HCT116 (cell line): ENCODE results near the gene CNKSR3. TPM values are rescaled to one million over a fixed set of nuclear protein-coding genes. Genes with fewer than 3 reads are reported as not detected.

Source experiments
- ATAC-seq: fragments of 200-7000 bp; cut with Tn5 transposase; 2 replicates; pipeline ENCODE4 v1.9.1; 2020; ENCODE audit warnings: mild to moderate bottlenecking, moderate library complexity
- BruUV-seq: library from RNA; stranded (reverse); fragments of 400-500 nt; replicated peaks from 2 replicates; lab custom pipeline; 2021; lab: Mats Ljungman, UMichigan
- CTCF ChIA-PET: fragments of 300-600 bp; sonication (Branson Sonifier 250); formaldehyde crosslinking; loops from one replicate; lab custom pipeline; 2021; ENCODE audit warnings: antibody characterized with exemption; lab: Charles Lee
- POLR2A ChIA-PET: fragments of 300-600, 350-600 bp; sonication (Branson Sonifier 250); formaldehyde crosslinking; loops from one replicate; lab custom pipeline; 2021; ENCODE audit warnings: antibody characterized with exemption; lab: Charles Lee
- RAD21 ChIA-PET, 2 experiments: fragments of 300-600 bp; sonication (Branson Sonifier 250); formaldehyde crosslinking; loops; one replicate each; lab custom pipeline; 2023; ENCODE audit warnings: low total read pairs in 2 of 2; ENCODE audit not compliant: uncharacterized antibody in 2 of 2, unreplicated experiment in 2 of 2, low non-redundant PET in 1 of 2; lab: Charles Lee
- DNase-seq: peaks from one replicate; pipeline ENCODE4 v3.0.0-alpha.2; 2010; ENCODE audit warnings: low read depth, low spot score
- H2AFZ ChIP-seq: fragments of 200-600 bp; shearing (Covaris generic), sonication (generic); 2 replicates; pipeline ENCODE4 v1.6.1; 2017; ENCODE audit warnings: low read depth, mixed run types, mixed read lengths, antibody characterized with exemption, low read length; ENCODE audit not compliant: poor library complexity, severe bottlenecking
- H3K27ac ChIP-seq: 2 replicates; pipeline ENCODE4 v1.5.1; 2012; ENCODE audit warnings: low read depth, low read length
- H3K27me3 ChIP-seq: fragments of 200-600 bp; sonication (generic); 2 replicates; pipeline ENCODE4 v1.6.1; 2016; ENCODE audit warnings: mixed run types, low read length, mixed read lengths; ENCODE audit not compliant: insufficient read depth
- H3K36me3 ChIP-seq, 2 experiments: fragments of 200-500 bp in 1 of 2; fragments of 200-600 bp in 1 of 2; sonication (Bioruptor generic) in 1 of 2; sonication (generic) in 1 of 2; 2 replicates each; pipeline versions ENCODE4 v1.5.1 to v1.6.1; 2014 to 2016; ENCODE audit warnings: low read length in 2 of 2, inconsistent platforms in 1 of 2, mixed read lengths in 1 of 2, mixed run types in 1 of 2; ENCODE audit not compliant: insufficient read depth in 2 of 2, control insufficient read depth in 1 of 2
- H3K4me1 ChIP-seq, 2 experiments: fragments of 200-600 bp in 1 of 2; sonication (generic) in 1 of 2; 2 replicates each; pipeline versions ENCODE4 v1.5.1 to v1.6.1; 2012 to 2017; ENCODE audit warnings: low read length in 2 of 2, inconsistent platforms in 1 of 2, mild to moderate bottlenecking in 1 of 2, mixed read lengths in 1 of 2, mixed run types in 1 of 2, moderate library complexity in 1 of 2; ENCODE audit not compliant: insufficient read depth in 2 of 2, control insufficient read depth in 1 of 2
- H3K4me2 ChIP-seq: fragments of 200-600 bp; sonication (generic); 2 replicates; pipeline ENCODE4 v1.6.1; 2017; ENCODE audit warnings: mixed run types, low read length, mixed read lengths
- H3K4me3 ChIP-seq, 2 experiments: fragments of 200-600 bp in 1 of 2; sonication (generic) in 1 of 2; replicated peaks in 1 of 2; 2 replicates each; pipeline ENCODE4 v1.5.1; 2011 to 2016; ENCODE audit warnings: low read length in 2 of 2, control low read depth in 1 of 2, low read depth in 1 of 2, mild to moderate bottlenecking in 1 of 2, mixed read lengths in 1 of 2, mixed run types in 1 of 2
- H3K79me2 ChIP-seq: fragments of 200-600 bp; sonication (generic); 2 replicates; pipeline ENCODE4 v1.6.1; 2017; ENCODE audit warnings: mild to moderate bottlenecking, mixed run types, low read length, moderate library complexity, mixed read lengths; ENCODE audit not compliant: insufficient read depth
- H3K9ac ChIP-seq: fragments of 200-600 bp; sonication (generic); 2 replicates; pipeline ENCODE4 v1.6.1; 2016; ENCODE audit warnings: low read length, mixed read lengths
- H3K9me2 ChIP-seq: fragments of 200-600 bp; sonication (generic), shearing (Covaris generic); 2 replicates; pipeline ENCODE4 v1.6.1; 2017; ENCODE audit warnings: mixed run types, mild to moderate bottlenecking, moderate library complexity; ENCODE audit not compliant: insufficient read depth
- H3K9me3 ChIP-seq, 2 experiments: fragments of 200-500 bp in 1 of 2; fragments of 200-600 bp in 1 of 2; sonication (Bioruptor generic) in 1 of 2; sonication (generic) in 1 of 2; 2 replicates each; pipeline ENCODE4 v1.6.1; 2014 to 2017; ENCODE audit warnings: low read length in 2 of 2, mixed read lengths in 2 of 2, inconsistent platforms in 1 of 2, low read depth in 1 of 2, mild to moderate bottlenecking in 1 of 2, mixed run types in 1 of 2, moderate library complexity in 1 of 2; ENCODE audit not compliant: control insufficient read depth in 1 of 2, insufficient read depth in 1 of 2
- H4K20me1 ChIP-seq: fragments of 200-600 bp; sonication (generic), shearing (Covaris generic); 2 replicates; pipeline ENCODE4 v1.6.1; 2017; ENCODE audit warnings: mixed run types, mild to moderate bottlenecking, moderate library complexity; ENCODE audit not compliant: insufficient read depth
- CEBPB ChIP-seq: IDR thresholded peaks from 2 replicates; pipeline ENCODE4 v1.6.1; 2012; ENCODE audit warnings: low read depth
- ELF1 ChIP-seq: IDR thresholded peaks from 2 replicates; pipeline ENCODE4 v1.6.1; 2012; ENCODE audit warnings: low read depth, borderline replicate concordance
- JUND ChIP-seq: IDR thresholded peaks from 2 replicates; pipeline ENCODE4 v1.6.1; 2012
- RAD21 ChIP-seq: IDR thresholded peaks from 2 replicates; pipeline ENCODE4 v1.6.1; 2012; ENCODE audit warnings: low read depth, mild to moderate bottlenecking
- SRF ChIP-seq: IDR thresholded peaks from 2 replicates; pipeline ENCODE4 v1.6.1; 2012; ENCODE audit warnings: low read depth
- TCF7L2 ChIP-seq: IDR thresholded peaks from 2 replicates; pipeline ENCODE4 v1.7.0; 2011; ENCODE audit warnings: borderline replicate concordance, inconsistent platforms; ENCODE audit not compliant: insufficient read depth, insufficient read length; ENCODE audit errors: extremely low read depth
- YY1 ChIP-seq: IDR thresholded peaks from 2 replicates; pipeline ENCODE4 v1.6.1; 2011; ENCODE audit warnings: low read length, low read depth, moderate library complexity, mild to moderate bottlenecking; ENCODE audit not compliant: insufficient replicate concordance; ENCODE audit errors: extremely low read depth
- intact Hi-C: fragments of 100-400 bp; cut with micrococcal nuclease; formaldehyde crosslinking; loops from 2 replicates; pipeline ENCODE4 v1.10.0; 2022
- total RNA-seq: library from RNA; stranded (reverse); gene quantifications from one replicate; pipeline ENCODE4 v1.2.1, GENCODE V29; 2021; ENCODE audit not compliant: unreplicated experiment
- TF ChIP-seq, protein P1 (sequence below), 3 experiments: fragments of 200-600 bp in 1 of 3; sonication (generic) in 1 of 3; IDR thresholded peaks in 2 of 3; conservative IDR thresholded peaks in 1 of 3; 2 replicates each; pipeline ENCODE4 v1.5.1; 2012 to 2017; ENCODE audit warnings: low read depth in 2 of 3, low read length in 2 of 3, antibody characterized with exemption in 1 of 3, borderline replicate concordance in 1 of 3, control low read depth in 1 of 3, mild to moderate bottlenecking in 1 of 3, mixed read lengths in 1 of 3, mixed run types in 1 of 3, moderate library complexity in 1 of 3; ENCODE audit not compliant: insufficient read depth in 1 of 3
- TF ChIP-seq, protein P2 (sequence below): IDR thresholded peaks from 2 replicates; pipeline ENCODE4 v1.6.1; 2012

The CNKSR3 gene
- total RNA-seq, 1 experiment from 2014 or later = 15.4 TPM

DNA sequence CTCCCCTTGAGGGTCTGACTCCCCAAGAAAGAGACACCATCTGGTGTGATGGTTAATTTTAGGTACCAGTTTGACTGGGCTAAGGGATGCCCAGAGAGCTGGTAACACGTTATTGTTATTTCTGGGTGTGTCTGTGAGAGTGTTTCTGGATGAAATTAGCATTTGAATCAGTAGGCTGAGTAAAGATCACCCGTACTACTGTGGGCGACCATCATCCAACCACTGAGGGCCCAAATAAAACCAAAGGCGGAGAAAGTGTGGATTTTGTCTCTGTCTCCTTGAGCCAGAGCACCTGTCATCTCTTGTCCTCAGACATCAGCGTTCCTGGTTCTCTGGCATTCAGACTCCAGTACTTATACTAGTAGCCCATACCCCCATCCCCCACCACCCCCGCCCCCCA, 7.9 kb upstream of the CNKSR3 start:
- Histone ChIP-seq H3K4me1 (no peaks in the 10 kb centered on the region), H3K4me2 (no peak overlapping the region), H3K27me3 (no peaks in the 10 kb centered on the region), H3K36me3 (no peaks in the 10 kb centered on the region), H3K9me2 (no peaks in the 10 kb centered on the region), H3K9me3 (no peaks in the 10 kb centered on the region), H3K79me2 (no peaks in the 10 kb centered on the region), H3K9ac (no peak overlapping the region), H3K27ac (no peak overlapping the region), H2AFZ (no peak overlapping the region), H4K20me1 (no peaks in the 10 kb centered on the region), H3K4me3 (no peak overlapping the region)
- POLR2A ChIA-PET = no interaction called here
- CTCF ChIA-PET = interaction anchor here (1.4 kb wide), 1 partner anchor 18 kb away, joined by 4 read pairs; no protein-coding TSS in a partner anchor
- RAD21 ChIA-PET = no interaction called here
- TF ChIP-seq JUND = no peak
- intact Hi-C loops = no loop called here
- DNase-seq (no peak), ATAC-seq (no peak)
- no TSS peak for BruUV-seq

DNA sequence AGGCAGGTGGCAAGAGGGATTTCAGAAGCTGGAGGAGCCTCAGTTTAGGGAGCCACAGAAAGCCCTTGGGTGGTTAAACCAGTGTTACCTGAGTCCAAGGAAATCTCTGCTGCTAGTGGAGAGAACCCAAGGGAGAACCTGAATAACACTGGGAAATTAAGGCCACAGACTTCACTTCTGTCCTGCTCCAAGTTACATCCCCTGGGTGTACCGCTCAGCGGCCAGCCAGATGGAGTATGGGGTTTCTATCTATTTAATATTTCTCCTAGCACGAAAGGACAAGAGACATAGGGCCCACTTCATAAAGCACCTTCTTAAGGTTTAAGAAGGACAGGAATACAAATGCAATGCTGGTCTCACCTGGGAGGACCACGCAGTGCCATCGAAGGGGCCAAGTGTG, 5.8 kb upstream of the CNKSR3 start:
- Histone ChIP-seq H3K27me3 (no peaks in the 10 kb centered on the region), H3K9me2 (no peaks in the 10 kb centered on the region), H4K20me1 (no peaks in the 10 kb centered on the region), H3K79me2 (no peaks in the 10 kb centered on the region), H3K36me3 (no peaks in the 10 kb centered on the region), H3K9ac (no peak overlapping the region), H3K9me3 (no peaks in the 10 kb centered on the region), H3K4me2 (no peak overlapping the region), H3K27ac (no peak overlapping the region), H3K4me3 (no peak overlapping the region), H2AFZ (no peak overlapping the region), H3K4me1 (peaks cover 4 to 10% of the 10 kb centered on the region in 2 experiments; a peak in 3 of 4 replicates)
- BruUV-seq = no TSS peak
- ChIA-PET CTCF (no interaction called here), POLR2A (no interaction called here), RAD21 (no interaction called here)
- TF ChIP-seq TCF7L2 = no peak
- no peak for TF ChIP-seq SRF
- TF ChIP-seq CEBPB = no peak
- TF ChIP-seq ELF1 = no peak
- no peak for TF ChIP-seq RAD21
- TF ChIP-seq, protein P1, sequence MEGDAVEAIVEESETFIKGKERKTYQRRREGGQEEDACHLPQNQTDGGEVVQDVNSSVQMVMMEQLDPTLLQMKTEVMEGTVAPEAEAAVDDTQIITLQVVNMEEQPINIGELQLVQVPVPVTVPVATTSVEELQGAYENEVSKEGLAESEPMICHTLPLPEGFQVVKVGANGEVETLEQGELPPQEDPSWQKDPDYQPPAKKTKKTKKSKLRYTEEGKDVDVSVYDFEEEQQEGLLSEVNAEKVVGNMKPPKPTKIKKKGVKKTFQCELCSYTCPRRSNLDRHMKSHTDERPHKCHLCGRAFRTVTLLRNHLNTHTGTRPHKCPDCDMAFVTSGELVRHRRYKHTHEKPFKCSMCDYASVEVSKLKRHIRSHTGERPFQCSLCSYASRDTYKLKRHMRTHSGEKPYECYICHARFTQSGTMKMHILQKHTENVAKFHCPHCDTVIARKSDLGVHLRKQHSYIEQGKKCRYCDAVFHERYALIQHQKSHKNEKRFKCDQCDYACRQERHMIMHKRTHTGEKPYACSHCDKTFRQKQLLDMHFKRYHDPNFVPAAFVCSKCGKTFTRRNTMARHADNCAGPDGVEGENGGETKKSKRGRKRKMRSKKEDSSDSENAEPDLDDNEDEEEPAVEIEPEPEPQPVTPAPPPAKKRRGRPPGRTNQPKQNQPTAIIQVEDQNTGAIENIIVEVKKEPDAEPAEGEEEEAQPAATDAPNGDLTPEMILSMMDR (IDR thresholded peaks at IDR 0.05 in 2 of 3, conservative IDR thresholded peaks at IDR 0.05 in 1 of 3; ENCODE audit: borderline replicate concordance in 1 of 3, insufficient read depth in 1 of 3, low read depth in 2 of 3, low read length in 2 of 3) = no peak
- TF ChIP-seq JUND = no peak
- TF ChIP-seq, protein P2, sequence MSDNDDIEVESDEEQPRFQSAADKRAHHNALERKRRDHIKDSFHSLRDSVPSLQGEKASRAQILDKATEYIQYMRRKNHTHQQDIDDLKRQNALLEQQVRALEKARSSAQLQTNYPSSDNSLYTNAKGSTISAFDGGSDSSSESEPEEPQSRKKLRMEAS = no peak
- no peak for TF ChIP-seq YY1
- no peak for DNase-seq
- intact Hi-C loops = no loop called here
- ATAC-seq = no peak
